K562 (cell line): ENCODE results near the gene FOXR1. TPM values are rescaled to one million over a fixed set of nuclear protein-coding genes. Genes with fewer than 3 reads are reported as not detected.

Experiments
- ATAC-seq: fragments of 200-7000 bp; cut with Tn5 transposase; 3 replicates; pipeline ENCODE4 v1.9.1; 2020; ENCODE audit warnings: moderate library complexity
- BruUV-seq: library from RNA; stranded (reverse); fragments of 400-500 nt; replicated peaks from 2 replicates; lab custom pipeline; 2021; lab: Mats Ljungman, UMichigan
- CTCF ChIA-PET: fragments of 300-600 bp; formaldehyde crosslinking; extraction: SDS; loops from one replicate; lab custom pipeline; 2021; ENCODE audit warnings: low intra/inter-chr PET ratio; lab: Yijun Ruan, JAX
- POLR2A ChIA-PET: fragments of 300-600, 350-650 bp; sonication (Branson Sonifier 250); formaldehyde crosslinking; extraction: SDS; loops from one replicate; lab custom pipeline; 2021; ENCODE audit warnings: antibody characterized with exemption, inconsistent platforms; lab: Yijun Ruan, JAX
- DNase-seq, 4 experiments: peaks; one replicate each; pipeline versions ENCODE4 v3.0.0 to v3.0.0-alpha.2; 2011 to 2018; ENCODE audit warnings: low spot score in 3 of 4, mixed read lengths in 3 of 4; ENCODE audit errors: extremely low read depth in 1 of 4
- FAIRE-seq: peaks from 2 replicates; lab custom pipeline; 2011; peaks lifted over from hg19 to GRCh38; lab: Jason Lieb, UNC
- H2AFZ ChIP-seq: 2 replicates; pipeline ENCODE4 v1.6.0; 2011; ENCODE audit warnings: low read depth, low read length, control low read depth, inconsistent platforms
- H3K27ac ChIP-seq: fragments of 200-600 bp; 3 replicates; pipeline ENCODE4 v1.8.0; 2011; ENCODE audit warnings: low read depth, mild to moderate bottlenecking, control low read depth, inconsistent platforms, low read length, moderate library complexity, mixed read lengths; ENCODE audit errors: extremely low read depth
- H3K27me3 ChIP-seq, 2 experiments: fragments of 300-600 bp in 1 of 2; 2 replicates in 1 of 2; 3 replicates in 1 of 2; pipeline versions ENCODE4 v1.6.0 to v1.8.0; 2011; ENCODE audit warnings: inconsistent platforms in 2 of 2, low read length in 2 of 2, mild to moderate bottlenecking in 1 of 2, mixed read lengths in 1 of 2, moderate library complexity in 1 of 2; ENCODE audit not compliant: control insufficient read depth in 2 of 2, insufficient read depth in 2 of 2
- H3K36me3 ChIP-seq: fragments of 300-600 bp; 3 replicates; pipeline ENCODE4 v1.8.0; 2011; ENCODE audit warnings: mild to moderate bottlenecking, low read length, inconsistent platforms; ENCODE audit not compliant: control insufficient read depth, insufficient read depth
- H3K4me1 ChIP-seq, 2 experiments: fragments of 200-600 bp in 1 of 2; replicated peaks in 1 of 2; 2 replicates in 1 of 2; 3 replicates in 1 of 2; pipeline versions ENCODE4 v1.5.1 to v1.8.0; 2011; ENCODE audit warnings: inconsistent platforms in 2 of 2, low read length in 2 of 2, mild to moderate bottlenecking in 1 of 2, mixed read lengths in 1 of 2, moderate library complexity in 1 of 2; ENCODE audit not compliant: control insufficient read depth in 2 of 2, insufficient read depth in 2 of 2
- H3K4me2 ChIP-seq: 2 replicates; pipeline ENCODE4 v1.6.1; 2011; ENCODE audit warnings: low read length, control low read depth, inconsistent platforms, mixed read lengths; ENCODE audit not compliant: insufficient read depth
- H3K4me3 ChIP-seq: fragments of 200-600 bp; sonication (generic), shearing (Covaris generic); 2 replicates; pipeline ENCODE4 v1.5.1; 2016; ENCODE audit warnings: control low read depth, inconsistent platforms
- H3K79me2 ChIP-seq: fragments of 200-600 bp; 3 replicates; pipeline ENCODE4 v1.8.0; 2011; ENCODE audit warnings: low read length, inconsistent platforms; ENCODE audit not compliant: control insufficient read depth, insufficient read depth
- H3K9ac ChIP-seq, 2 experiments: 2 replicates each; pipeline versions ENCODE4 v1.6.0 to v1.6.1; 2011; ENCODE audit warnings: low read depth in 2 of 2, low read length in 2 of 2, control low read depth in 1 of 2, inconsistent platforms in 1 of 2, mild to moderate bottlenecking in 1 of 2, mixed read lengths in 1 of 2; ENCODE audit not compliant: insufficient read depth in 1 of 2
- H3K9me1 ChIP-seq: one replicate; pipeline ENCODE4 v1.6.0; 2011; ENCODE audit warnings: inconsistent platforms, mild to moderate bottlenecking, low read length, moderate library complexity; ENCODE audit not compliant: control insufficient read depth, insufficient read depth
- H3K9me3 ChIP-seq: replicated peaks from 2 replicates; pipeline ENCODE4 v1.5.1; 2011; ENCODE audit warnings: low read depth, low read length, inconsistent platforms; ENCODE audit not compliant: control insufficient read depth, insufficient read depth
- H4K20me1 ChIP-seq: replicated peaks from 2 replicates; pipeline ENCODE4 v1.6.1; 2011; ENCODE audit warnings: low read length, inconsistent platforms, mixed read lengths; ENCODE audit not compliant: control insufficient read depth, insufficient read depth
- ARID2 ChIP-seq: fragments of 450-650 bp; IDR thresholded peaks from 2 replicates; pipeline ENCODE4 v1.6.1; 2017; ENCODE audit warnings: antibody characterized with exemption, mild to moderate bottlenecking
- ATF7 ChIP-seq: fragments of 450-650 bp; IDR thresholded peaks from 2 replicates; pipeline ENCODE4 v1.7.1; 2014; ENCODE audit warnings: mild to moderate bottlenecking, moderate library complexity
- BCOR ChIP-seq: fragments of 450-650 bp; IDR thresholded peaks from 2 replicates; pipeline ENCODE4 v1.6.1; 2016
- CBFA2T2 ChIP-seq: fragments of 450-650 bp; conservative IDR thresholded peaks from 2 replicates; pipeline ENCODE4 v1.6.1; 2017; ENCODE audit warnings: mild to moderate bottlenecking
- E2F3 ChIP-seq: fragments of 250-450 bp; sonication (Bioruptor Pico); IDR thresholded peaks from 2 replicates; pipeline ENCODE4 v1.4.0; 2020; ENCODE audit warnings: mild to moderate bottlenecking
- EHMT2 ChIP-seq: fragments of 450-650 bp; IDR thresholded peaks from 2 replicates; pipeline ENCODE4 v1.6.1; 2018; ENCODE audit warnings: antibody characterized with exemption
- ETV5 ChIP-seq: sonication (generic); formaldehyde crosslinking; IDR thresholded peaks from 2 replicates; pipeline ENCODE4 v1.4.0; 2020; ENCODE audit warnings: low read depth, mild to moderate bottlenecking, missing genetic modification reagents
- HEY1 ChIP-seq: fragments of 250-450 bp; sonication (Bioruptor Pico); IDR thresholded peaks from 2 replicates; pipeline ENCODE4 v1.5.0; 2020; ENCODE audit warnings: mild to moderate bottlenecking, moderate library complexity, borderline replicate concordance
- MCM5 ChIP-seq: fragments of 450-650 bp; IDR thresholded peaks from 2 replicates; pipeline ENCODE4 v1.6.1; 2016; ENCODE audit warnings: low read depth
- NCOA2 ChIP-seq, 2 experiments: fragments of 450-650 bp; IDR thresholded peaks; 2 replicates each; pipeline ENCODE4 v1.6.1; 2018; ENCODE audit warnings: mild to moderate bottlenecking in 2 of 2, moderate library complexity in 1 of 2; ENCODE audit not compliant: partially characterized antibody in 2 of 2
- PML ChIP-seq: IDR thresholded peaks from 2 replicates; pipeline ENCODE4 v1.6.1; 2012; ENCODE audit warnings: low read length, inconsistent platforms
- POLR3G ChIP-seq: IDR thresholded peaks from 2 replicates; pipeline ENCODE4 v1.6.1; 2011; ENCODE audit not compliant: insufficient read length, insufficient replicate concordance; ENCODE audit errors: extremely low read depth
- SMARCA5 ChIP-seq: fragments of 450-650 bp; IDR thresholded peaks from 2 replicates; pipeline ENCODE4 v1.6.1; 2016
- STAT5B ChIP-seq: fragments of 250-450 bp; sonication (Bioruptor Pico); IDR thresholded peaks from 2 replicates; pipeline ENCODE4 v1.8.0; 2021; ENCODE audit warnings: mild to moderate bottlenecking, inconsistent platforms
- TSC22D4 ChIP-seq: fragments of 450-650 bp; IDR thresholded peaks from 2 replicates; pipeline ENCODE4 v1.6.1; 2016; ENCODE audit warnings: missing genetic modification characterization, missing biosample characterization, control low read depth
- ZNF41 ChIP-seq: fragments of 250-450 bp; sonication (Bioruptor Pico); conservative IDR thresholded peaks from 2 replicates; pipeline ENCODE4 v1.4.0; 2020; ENCODE audit warnings: mild to moderate bottlenecking
- ZZZ3 ChIP-seq: fragments of 450-650 bp; IDR thresholded peaks from 2 replicates; pipeline ENCODE4 v1.6.1; 2016; ENCODE audit warnings: antibody characterized with exemption, mild to moderate bottlenecking, moderate library complexity
- WGBS: fragments of 100-300 bp; shearing (Covaris generic); methylation state at CpG from one replicate; pipeline ENCODE4 v1.1.6; 2016; ENCODE audit warnings: low coverage, mixed read lengths; ENCODE audit not compliant: insufficient coverage; ENCODE audit errors: missing lambda C conversion rate; 5-methylcytosine and 5-hydroxymethylcytosine counted together
- in situ Hi-C: fragments of 300-500 bp; cut with MboI; formaldehyde crosslinking; loops from 4 replicates; pipeline ENCODE4 v1.15.0; 2018; ENCODE audit warnings: inconsistent platforms, mixed read lengths
- intact Hi-C: fragments of 100-400 bp; cut with micrococcal nuclease; formaldehyde crosslinking; loops from 2 replicates; pipeline ENCODE4 v1.14.2; 2022
- polyA plus RNA-seq, 8 experiments: library from polyadenylated mRNA; depleted of rRNA in 4 of 8; stranded (reverse) in 5 of 8; unstranded in 3 of 8; fragments of >200 nt; fragmentation: Nextera tagmentation in 2 of 8; fragmentation: Illumina TruSeq in 1 of 8; extraction: Ambion mirVana in 2 of 8; extraction: Trizol in 1 of 8; gene quantifications; 2 replicates each; pipeline versions ENCODE4 v1.2.1 to v1.2.3, GENCODE V29; 2011 to 2014; ENCODE audit warnings: inconsistent platforms in 1 of 8, missing spikeins in 1 of 8
- total RNA-seq, 7 experiments: library from RNA; depleted of rRNA in 6 of 7; stranded (reverse); fragments of >200 nt in 6 of 7; fragmentation: Illumina TruSeq in 2 of 7; extraction: Trizol in 2 of 7; gene quantifications; 2 replicates each; pipeline versions ENCODE4 v1.2.1 to v1.2.3, GENCODE V29; 2011 to 2021; ENCODE audit warnings: low replicate concordance in 1 of 7
- TF ChIP-seq, protein P1 (sequence below): fragments of 450-650 bp; IDR thresholded peaks from 2 replicates; pipeline ENCODE4 v1.6.1; 2016; ENCODE audit warnings: low read depth, mild to moderate bottlenecking, moderate library complexity
- TF ChIP-seq, protein P2 (sequence below): fragments of 250-450 bp; sonication (Bioruptor Pico); IDR thresholded peaks from 2 replicates; pipeline ENCODE4 v1.8.0; 2021; ENCODE audit warnings: borderline replicate concordance, mild to moderate bottlenecking, moderate library complexity; ENCODE audit not compliant: poor library complexity, severe bottlenecking
- TF ChIP-seq, protein P3 (sequence below): fragments of 450-650 bp; formaldehyde crosslinking; IDR thresholded peaks from 2 replicates; pipeline ENCODE4 v1.4.0; 2022; ENCODE audit warnings: missing genetic modification characterization

The FOXR1 gene
- total and polyA plus RNA-seq, 9 of the 15 experiments (the other 6 are each of a cell fraction or from before 2014, with no cell fraction given): not detected

DNA sequence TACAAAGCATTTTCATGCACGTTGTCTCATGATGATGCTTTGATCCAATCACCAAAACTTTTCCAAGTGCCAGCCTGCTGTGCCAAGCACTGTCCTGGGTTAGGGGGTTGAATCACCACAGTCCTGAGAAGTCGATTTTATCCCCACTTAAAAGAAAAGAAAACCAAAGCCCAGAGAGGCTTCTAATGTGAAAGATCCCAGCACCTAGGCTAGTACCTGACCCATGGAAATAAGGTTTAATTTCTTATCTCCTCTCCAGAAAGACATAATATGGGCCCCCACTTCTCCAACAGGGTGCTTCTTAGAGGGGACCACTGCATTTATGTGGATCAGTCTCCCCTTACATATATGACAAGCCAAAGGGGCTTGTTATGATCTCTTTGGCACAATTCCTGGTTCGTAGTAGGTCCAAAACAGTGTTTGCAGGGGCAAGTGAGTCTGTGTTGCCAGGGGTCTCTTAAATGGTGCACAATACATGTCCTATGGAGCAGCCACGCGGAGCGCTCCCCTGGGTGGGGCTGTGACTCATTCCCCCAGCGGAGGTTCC, 43.9 kb upstream of the FOXR1 start (continued):
- TF ChIP-seq, protein P1, sequence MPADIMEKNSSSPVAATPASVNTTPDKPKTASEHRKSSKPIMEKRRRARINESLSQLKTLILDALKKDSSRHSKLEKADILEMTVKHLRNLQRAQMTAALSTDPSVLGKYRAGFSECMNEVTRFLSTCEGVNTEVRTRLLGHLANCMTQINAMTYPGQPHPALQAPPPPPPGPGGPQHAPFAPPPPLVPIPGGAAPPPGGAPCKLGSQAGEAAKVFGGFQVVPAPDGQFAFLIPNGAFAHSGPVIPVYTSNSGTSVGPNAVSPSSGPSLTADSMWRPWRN: no peak
- no peak for TF ChIP-seq POLR3G
- TF ChIP-seq EHMT2: no peak
- TF ChIP-seq HEY1 (CRISPR knock-in tag): no peak
- no peak for TF ChIP-seq TSC22D4 (tag)

DNA sequence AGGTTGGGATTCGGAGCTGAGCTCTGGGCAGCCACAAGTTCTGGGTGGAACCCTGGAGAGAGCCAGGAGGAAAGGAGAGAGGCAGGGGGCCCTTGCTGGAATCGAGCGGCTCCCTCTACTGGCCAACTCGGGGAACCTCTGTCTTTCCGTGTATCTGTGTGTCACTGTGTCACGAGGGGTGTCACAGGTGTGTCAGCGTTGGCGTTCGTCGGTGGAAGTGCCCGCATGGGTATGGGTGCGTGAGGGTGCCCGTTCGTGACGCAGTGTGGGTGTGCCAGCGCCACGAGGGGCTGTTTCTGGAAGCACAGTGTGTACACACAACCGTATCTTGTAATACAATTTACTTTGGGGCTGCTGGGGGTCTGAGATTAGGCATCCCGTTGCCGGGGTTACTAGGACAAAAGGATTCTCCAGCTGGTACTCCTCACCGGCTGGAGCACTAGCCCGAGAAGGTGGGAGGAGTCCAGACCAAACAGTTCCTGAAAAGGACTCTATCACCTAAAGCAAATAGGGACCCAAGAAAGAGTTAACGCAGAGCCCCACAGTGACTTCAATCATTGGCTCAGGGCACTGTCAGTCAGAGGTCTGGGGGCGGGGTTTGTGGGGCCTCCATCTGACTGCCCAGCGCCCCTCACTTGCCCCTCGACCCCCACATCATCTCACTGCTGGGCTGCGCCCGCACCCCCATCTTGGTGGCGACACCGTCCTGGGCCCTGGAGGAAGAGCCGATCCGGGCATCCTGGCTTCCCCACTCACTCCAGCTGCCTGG, 43.3 kb upstream of the FOXR1 start:
- ChIA-PET CTCF (interaction anchor here (0.6 to 3.5 kb wide), 5 partner anchors 21 to 269 kb away, joined by 3 to 18 read pairs (median 4); partner anchors contain the start of gene CENATAC), POLR2A (interaction anchor here (0.5 to 1.6 kb wide), 6 partner anchors 18 to 384 kb away, joined by 3 to 5 read pairs (median 3); no protein-coding TSS in a partner anchor)
- intact Hi-C loops (loop anchor here (1.0 to 5.0 kb wide), 5 partner anchors 21 to 394 kb away; partner anchors contain the start of gene UPK2), in situ Hi-C loops (no loop called here)
- Histone ChIP-seq H3K9me1 (no peaks in the 10 kb centered on the region), H3K36me3 (no peaks in the 10 kb centered on the region), H3K9ac (peak overlapping the region; percentile 68 to 91), H2AFZ (peak overlapping the region; percentile 96), H3K4me2 (peak overlapping the region; percentile 91), H3K4me3 (peak overlapping the region; percentile 64), H3K27me3 (no peaks in the 10 kb centered on the region), H3K79me2 (peaks cover 21% of the 10 kb centered on the region), H3K9me3 (no peaks in the 10 kb centered on the region), H3K4me1 (peaks cover 23 to 60% of the 10 kb centered on the region in 2 experiments; a peak in 4 of 5 replicates), H3K27ac (peak overlapping the region; percentile 59), H4K20me1 (no peaks in the 10 kb centered on the region)
- under 1% methylated on average over 32 of the region's 32 CpGs for WGBS
- peak; percentile 93 to 99 (median 94) for DNase-seq
- BruUV-seq: no TSS peak
- peak; percentile 79 for ATAC-seq
- FAIRE-seq: peak; percentile 89
- TF ChIP-seq ARID2 (no peak), ZNF41 (CRISPR knock-in tag) (no peak), MCM5 (no peak), E2F3 (peak; percentile 34; the same call in 1 of the 2 replicates), STAT5B (CRISPR knock-in tag) (no peak), ATF7 (peak; percentile 64; the same call in 1 of the 2 replicates), PML (no peak), SMARCA5 (no peak), BCOR (peak; percentile 65; the same call in 1 of the 2 replicates), CBFA2T2 (0 out of 2 replicates have a peak, but pooled peaks have one; percentile 15), ETV5 (CRISPR knock-in tag) (0 out of 2 replicates have a peak, but pooled peaks have one; percentile 20), ZZZ3 (no peak), NCOA2 (IDR thresholded peaks at IDR 0.05; ENCODE audit: partially characterized antibody in 2 of 2) (no peak)
- TF ChIP-seq, protein P2, sequence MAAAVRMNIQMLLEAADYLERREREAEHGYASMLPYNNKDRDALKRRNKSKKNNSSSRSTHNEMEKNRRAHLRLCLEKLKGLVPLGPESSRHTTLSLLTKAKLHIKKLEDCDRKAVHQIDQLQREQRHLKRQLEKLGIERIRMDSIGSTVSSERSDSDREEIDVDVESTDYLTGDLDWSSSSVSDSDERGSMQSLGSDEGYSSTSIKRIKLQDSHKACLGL (CRISPR knock-in tag): no peak
- TF ChIP-seq, protein P3, sequence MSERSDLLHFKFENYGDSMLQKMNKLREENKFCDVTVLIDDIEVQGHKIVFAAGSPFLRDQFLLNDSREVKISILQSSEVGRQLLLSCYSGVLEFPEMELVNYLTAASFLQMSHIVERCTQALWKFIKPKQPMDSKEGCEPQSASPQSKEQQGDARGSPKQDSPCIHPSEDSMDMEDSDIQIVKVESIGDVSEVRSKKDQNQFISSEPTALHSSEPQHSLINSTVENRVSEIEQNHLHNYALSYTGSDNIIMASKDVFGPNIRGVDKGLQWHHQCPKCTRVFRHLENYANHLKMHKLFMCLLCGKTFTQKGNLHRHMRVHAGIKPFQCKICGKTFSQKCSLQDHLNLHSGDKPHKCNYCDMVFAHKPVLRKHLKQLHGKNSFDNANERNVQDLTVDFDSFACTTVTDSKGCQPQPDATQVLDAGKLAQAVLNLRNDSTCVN (CRISPR knock-in tag): no peak
